Measurements from ENCODE around the gene AMACR. TPM values are rescaled to one million over a fixed set of nuclear protein-coding genes. Genes with fewer than 3 reads are reported as not detected.

AMACR gene
- total and polyA plus RNA-seq, 2 experiments from 2014 or later = 6.7 to 12.6 TPM

GRCh38 chr5:34026089-34026761 lies 18.4 kb upstream of the AMACR start:
- H3K27me3 Mint-ChIP-seq (ENCODE audit: insufficient read depth, low read depth, poor library complexity) = peaks cover 5% of the 10 kb centered on the region
- H3K4me1 Mint-ChIP-seq = peaks cover 16% of the 10 kb centered on the region
- no peaks in the 10 kb centered on the region for H3K36me3 ChIP-seq (ENCODE audit: insufficient read depth)
- TF ChIP-seq POLR2AphosphoS5 (IDR thresholded peaks at IDR 0.05; ENCODE audit: low read depth) (no peak), CTCF (conservative IDR thresholded peaks at IDR 0.05; ENCODE audit: low read depth in 2 of 2) (no peak), EZH2phosphoT487 (IDR thresholded peaks at IDR 0.05; ENCODE audit: unreplicated experiment) (no peak), EZH2 (IDR thresholded peaks at IDR 0.05; ENCODE audit: low read depth, unreplicated experiment) (no peak), NANOG (IDR thresholded peaks at IDR 0.05; ENCODE audit: borderline replicate concordance) (no peak), ZNF114 (CRISPR knock-in tag; IDR thresholded peaks at IDR 0.05) (no peak), ETS1 (IDR thresholded peaks at IDR 0.05) (no peak), CREB1 (CRISPR knock-in tag; IDR thresholded peaks at IDR 0.05; ENCODE audit: low read depth) (no peak), ZNF462 (CRISPR knock-in tag; IDR thresholded peaks at IDR 0.05) (no peak)
- H3K4me2 ChIP-seq = no peak overlapping the region
- peaks cover 8% of the 10 kb centered on the region for H3K4me1 ChIP-seq (ENCODE audit: insufficient read depth)
- H3F3A ChIP-seq (replicated peaks; ENCODE audit: low read depth) = no peaks in the 10 kb centered on the region
- no peak overlapping the region; the same call in 1 of the 2 replicates for H3K27ac Mint-ChIP-seq
- H3K27me3 ChIP-seq (ENCODE audit: insufficient read depth) = no peaks in the 10 kb centered on the region
- H3K4me3 Mint-ChIP-seq = no peak overlapping the region
- no peak overlapping the region for H3K27ac ChIP-seq (ENCODE audit: low read depth)
- DNase-seq (ENCODE audit: low spot score) = no peak
- H3K9me2 ChIP-seq (ENCODE audit: insufficient read depth) = no peaks in the 10 kb centered on the region
- no peaks in the 10 kb centered on the region for H4K20me1 ChIP-seq (replicated peaks; ENCODE audit: insufficient read depth)
- H2AFZ ChIP-seq = no peak overlapping the region
- H3K4me3 ChIP-seq = no peak overlapping the region
- no peaks in the 10 kb centered on the region for H3K9me3 Mint-ChIP-seq
- peak; percentile 41; the same call in 1 of the 3 replicates for ATAC-seq
- H3K79me2 ChIP-seq (replicated peaks; ENCODE audit: insufficient read depth) = no peaks in the 10 kb centered on the region
- H3K36me3 Mint-ChIP-seq (ENCODE audit: low read depth) = no peaks in the 10 kb centered on the region
